GM12878 (cell line): ENCODE results near the gene FZR1. TPM values are rescaled to one million over a fixed set of nuclear protein-coding genes. Genes with fewer than 3 reads are reported as not detected.

Experiments
- ATAC-seq: fragments of 200-7000 bp; cut with Tn5 transposase; 3 replicates; pipeline ENCODE4 v1.9.1; 2020; ENCODE audit warnings: mild to moderate bottlenecking, moderate library complexity
- BruUV-seq: library from RNA; stranded (reverse); fragments of 400-500 nt; replicated peaks from 2 replicates; lab custom pipeline; 2021; lab: Mats Ljungman, UMichigan
- CTCF ChIA-PET: fragments of 300-600 bp; sonication (Branson Sonifier 250); formaldehyde crosslinking; extraction: SDS; loops from one replicate; lab custom pipeline; 2021; ENCODE audit warnings: inconsistent platforms; lab: Yijun Ruan, JAX
- POLR2A ChIA-PET: fragments of 350-600 bp; formaldehyde crosslinking; extraction: SDS; loops from one replicate; lab custom pipeline; 2021; ENCODE audit warnings: inconsistent platforms; lab: Charles Lee
- RAD21 ChIA-PET: fragments of 300-600 bp; sonication (Branson Sonifier 250); formaldehyde crosslinking; loops from one replicate; lab custom pipeline; 2023; ENCODE audit warnings: antibody characterized with exemption; ENCODE audit not compliant: unreplicated experiment; lab: Charles Lee
- SMC1A ChIA-PET: fragments of 300-600 bp; sonication (Branson Sonifier 250); formaldehyde crosslinking; loops from one replicate; lab custom pipeline; 2023; ENCODE audit not compliant: unreplicated experiment, uncharacterized antibody; lab: Charles Lee
- DNase-seq: peaks from one replicate; pipeline ENCODE4 v3.0.0-alpha.2; 2011; ENCODE audit warnings: low read depth, low spot score
- FAIRE-seq: peaks from 3 replicates; lab custom pipeline; 2011; peaks lifted over from hg19 to GRCh38; lab: Jason Lieb, UNC
- H2AFZ ChIP-seq: 2 replicates; pipeline ENCODE4 v1.6.0; 2011; ENCODE audit warnings: low read depth, low read length, control low read depth; ENCODE audit not compliant: control insufficient read depth
- H3K27ac ChIP-seq: 2 replicates; pipeline ENCODE4 v1.5.1; 2011; ENCODE audit warnings: control low read depth; ENCODE audit not compliant: control insufficient read depth, insufficient read depth
- H3K27me3 ChIP-seq, 2 experiments: replicated peaks in 1 of 2; 2 replicates each; pipeline versions ENCODE4 v1.6.0 to v1.6.1; 2011; ENCODE audit warnings: low read length in 1 of 2; ENCODE audit not compliant: control insufficient read depth in 2 of 2, insufficient read depth in 2 of 2
- H3K36me3 ChIP-seq, 2 experiments: 2 replicates each; pipeline ENCODE4 v1.5.1; 2011; ENCODE audit warnings: low read length in 1 of 2; ENCODE audit not compliant: control insufficient read depth in 2 of 2, insufficient read depth in 2 of 2
- H3K4me1 ChIP-seq: 2 replicates; pipeline ENCODE4 v1.6.1; 2011; ENCODE audit warnings: mild to moderate bottlenecking, low read length, moderate library complexity, mixed read lengths; ENCODE audit not compliant: control insufficient read depth, insufficient read depth
- H3K4me2 ChIP-seq: 2 replicates; pipeline ENCODE4 v1.6.0; 2011; ENCODE audit warnings: control low read depth; ENCODE audit not compliant: control insufficient read depth, insufficient read depth
- H3K4me3 ChIP-seq: fragments of 200-600 bp; sonication (generic); 2 replicates; pipeline ENCODE4 v1.5.1; 2016
- H3K79me2 ChIP-seq: 2 replicates; pipeline ENCODE4 v1.6.0; 2011; ENCODE audit warnings: low read length; ENCODE audit not compliant: control insufficient read depth, insufficient read depth
- H3K9ac ChIP-seq: 2 replicates; pipeline ENCODE4 v1.8.0; 2011; ENCODE audit warnings: low read length, control low read depth, mixed read lengths; ENCODE audit not compliant: control insufficient read depth, insufficient read depth
- H3K9me3 ChIP-seq: replicated peaks from 3 replicates; pipeline ENCODE4 v1.5.1; 2011; ENCODE audit warnings: mild to moderate bottlenecking, low read length; ENCODE audit not compliant: control insufficient read depth, insufficient read depth
- H4K20me1 ChIP-seq: 2 replicates; pipeline ENCODE4 v1.6.0; 2011; ENCODE audit not compliant: control insufficient read depth, insufficient read depth
- ATF7 ChIP-seq: fragments of 450-650 bp; IDR thresholded peaks from 2 replicates; pipeline ENCODE4 v1.6.1; 2016; ENCODE audit warnings: low read depth, mild to moderate bottlenecking
- ETV6 ChIP-seq, 2 experiments: fragments of 450-650 bp in 1 of 2; IDR thresholded peaks in 1 of 2; conservative IDR thresholded peaks in 1 of 2; 2 replicates each; pipeline ENCODE4 v1.6.1; 2014; ENCODE audit warnings: antibody characterized with exemption in 1 of 2, borderline replicate concordance in 1 of 2, low read depth in 1 of 2, mild to moderate bottlenecking in 1 of 2, moderate library complexity in 1 of 2
- SIX5 ChIP-seq: IDR thresholded peaks from 2 replicates; pipeline ENCODE4 v1.6.1; 2011; ENCODE audit warnings: mild to moderate bottlenecking, low read depth, low read length, moderate library complexity; ENCODE audit not compliant: severe bottlenecking
- SMAD1 ChIP-seq: fragments of 450-650 bp; IDR thresholded peaks from 2 replicates; pipeline ENCODE4 v1.6.1; 2018; ENCODE audit warnings: mild to moderate bottlenecking, low read depth; ENCODE audit not compliant: partially characterized antibody
- TARDBP ChIP-seq: IDR thresholded peaks from 2 replicates; pipeline ENCODE4 v1.6.1; 2016; ENCODE audit warnings: borderline replicate concordance
- WGBS: methylation state at CpG from one replicate; pipeline ENCODE4 v1.1.6; 2016; ENCODE audit warnings: low lambda C conversion rate; ENCODE audit not compliant: insufficient replicate concordance, insufficient coverage; ENCODE audit errors: missing lambda C conversion rate; 5-methylcytosine and 5-hydroxymethylcytosine counted together
- in situ Hi-C: fragments of 300-500 bp; cut with MboI; formaldehyde crosslinking; loops from 9 replicates; pipeline ENCODE4 v1.14.3; 2018; ENCODE audit warnings: mixed read lengths
- intact Hi-C: fragments of 100-400 bp; cut with micrococcal nuclease; formaldehyde crosslinking; loops from one replicate; pipeline ENCODE4 v1.14.2; 2022; ENCODE audit not compliant: unreplicated experiment
- polyA plus RNA-seq, 11 experiments: library from polyadenylated mRNA; depleted of rRNA in 4 of 11; unstranded in 6 of 11; stranded (reverse) in 5 of 11; fragments of >200 nt; fragmentation: Nextera tagmentation in 4 of 11; fragmentation: Illumina TruSeq in 1 of 11; extraction: Ambion mirVana in 4 of 11; extraction: Trizol in 1 of 11; gene quantifications; 1 replicate in 1 of 11; 2 replicates in 10 of 11; pipeline versions ENCODE4 v1.2.1 to v1.2.3, GENCODE V29; 2011 to 2016; ENCODE audit warnings: inconsistent platforms in 2 of 11, missing spikeins in 2 of 11, low read depth in 1 of 11
- total RNA-seq, 4 experiments: library from RNA; depleted of rRNA in 3 of 4; stranded (reverse); fragments of >200 nt in 3 of 4; fragmentation: Illumina TruSeq in 1 of 4; extraction: Trizol in 1 of 4; gene quantifications; 2 replicates each; pipeline versions ENCODE4 v1.2.1 to v1.2.3, GENCODE V29; 2013 to 2021
- TF ChIP-seq, protein P1 (sequence below): fragments of 450-650 bp; IDR thresholded peaks from 2 replicates; pipeline ENCODE4 v1.6.1; 2017; ENCODE audit warnings: borderline replicate concordance
- TF ChIP-seq, protein P2 (sequence below): fragments of 450-650 bp; IDR thresholded peaks from 2 replicates; pipeline ENCODE4 v1.6.1; 2016; ENCODE audit warnings: mild to moderate bottlenecking
- TF ChIP-seq, protein P3 (sequence below): fragments of 450-650 bp; formaldehyde crosslinking; IDR thresholded peaks from 2 replicates; pipeline ENCODE4 v1.4.0; 2020; ENCODE audit warnings: mild to moderate bottlenecking, moderate library complexity
- TF ChIP-seq, protein P4 (sequence below): fragments of 450-650 bp; IDR thresholded peaks from 2 replicates; pipeline ENCODE4 v1.6.1; 2017; ENCODE audit warnings: low read depth, mild to moderate bottlenecking, moderate library complexity

The FZR1 gene
- total and polyA plus RNA-seq, 10 of the 15 experiments (the other 5 are each of a cell fraction or from before 2014, with no cell fraction given), result 0.11 to 44.2 (median 29.3) TPM

DNA sequence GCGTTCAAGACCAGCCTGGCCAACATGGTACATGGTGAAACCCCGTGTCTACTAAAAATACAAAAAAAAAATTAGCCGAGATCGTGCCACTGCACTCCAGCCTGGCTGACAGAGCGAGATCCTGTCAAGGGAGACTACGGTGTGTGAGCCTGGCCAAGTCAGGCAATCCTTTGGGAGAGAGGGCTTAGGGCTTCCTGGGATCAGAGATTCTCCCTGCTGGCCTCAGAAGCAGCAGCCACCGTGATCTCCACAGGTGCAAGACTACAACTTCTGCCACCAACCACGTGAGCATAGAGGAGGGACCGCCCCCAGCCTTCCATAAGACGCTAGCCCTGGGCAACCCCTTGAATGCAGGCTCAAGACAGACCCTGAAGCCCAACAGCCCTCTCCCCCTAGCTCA, 43.7 kb downstream of the FZR1 start (continued):
- TF ChIP-seq, protein P1, sequence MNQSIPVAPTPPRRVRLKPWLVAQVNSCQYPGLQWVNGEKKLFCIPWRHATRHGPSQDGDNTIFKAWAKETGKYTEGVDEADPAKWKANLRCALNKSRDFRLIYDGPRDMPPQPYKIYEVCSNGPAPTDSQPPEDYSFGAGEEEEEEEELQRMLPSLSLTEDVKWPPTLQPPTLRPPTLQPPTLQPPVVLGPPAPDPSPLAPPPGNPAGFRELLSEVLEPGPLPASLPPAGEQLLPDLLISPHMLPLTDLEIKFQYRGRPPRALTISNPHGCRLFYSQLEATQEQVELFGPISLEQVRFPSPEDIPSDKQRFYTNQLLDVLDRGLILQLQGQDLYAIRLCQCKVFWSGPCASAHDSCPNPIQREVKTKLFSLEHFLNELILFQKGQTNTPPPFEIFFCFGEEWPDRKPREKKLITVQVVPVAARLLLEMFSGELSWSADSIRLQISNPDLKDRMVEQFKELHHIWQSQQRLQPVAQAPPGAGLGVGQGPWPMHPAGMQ, result no peak
- TF ChIP-seq, protein P2, sequence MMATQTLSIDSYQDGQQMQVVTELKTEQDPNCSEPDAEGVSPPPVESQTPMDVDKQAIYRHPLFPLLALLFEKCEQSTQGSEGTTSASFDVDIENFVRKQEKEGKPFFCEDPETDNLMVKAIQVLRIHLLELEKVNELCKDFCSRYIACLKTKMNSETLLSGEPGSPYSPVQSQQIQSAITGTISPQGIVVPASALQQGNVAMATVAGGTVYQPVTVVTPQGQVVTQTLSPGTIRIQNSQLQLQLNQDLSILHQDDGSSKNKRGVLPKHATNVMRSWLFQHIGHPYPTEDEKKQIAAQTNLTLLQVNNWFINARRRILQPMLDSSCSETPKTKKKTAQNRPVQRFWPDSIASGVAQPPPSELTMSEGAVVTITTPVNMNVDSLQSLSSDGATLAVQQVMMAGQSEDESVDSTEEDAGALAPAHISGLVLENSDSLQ, result no peak
- TF ChIP-seq SIX5 (no peak), SMAD1 (no peak), TARDBP (no peak), ETV6 (conservative IDR thresholded peaks at IDR 0.05 in 1 of 2, IDR thresholded peaks at IDR 0.05 in 1 of 2; ENCODE audit: borderline replicate concordance in 1 of 2, low read depth in 1 of 2) (no peak)

DNA sequence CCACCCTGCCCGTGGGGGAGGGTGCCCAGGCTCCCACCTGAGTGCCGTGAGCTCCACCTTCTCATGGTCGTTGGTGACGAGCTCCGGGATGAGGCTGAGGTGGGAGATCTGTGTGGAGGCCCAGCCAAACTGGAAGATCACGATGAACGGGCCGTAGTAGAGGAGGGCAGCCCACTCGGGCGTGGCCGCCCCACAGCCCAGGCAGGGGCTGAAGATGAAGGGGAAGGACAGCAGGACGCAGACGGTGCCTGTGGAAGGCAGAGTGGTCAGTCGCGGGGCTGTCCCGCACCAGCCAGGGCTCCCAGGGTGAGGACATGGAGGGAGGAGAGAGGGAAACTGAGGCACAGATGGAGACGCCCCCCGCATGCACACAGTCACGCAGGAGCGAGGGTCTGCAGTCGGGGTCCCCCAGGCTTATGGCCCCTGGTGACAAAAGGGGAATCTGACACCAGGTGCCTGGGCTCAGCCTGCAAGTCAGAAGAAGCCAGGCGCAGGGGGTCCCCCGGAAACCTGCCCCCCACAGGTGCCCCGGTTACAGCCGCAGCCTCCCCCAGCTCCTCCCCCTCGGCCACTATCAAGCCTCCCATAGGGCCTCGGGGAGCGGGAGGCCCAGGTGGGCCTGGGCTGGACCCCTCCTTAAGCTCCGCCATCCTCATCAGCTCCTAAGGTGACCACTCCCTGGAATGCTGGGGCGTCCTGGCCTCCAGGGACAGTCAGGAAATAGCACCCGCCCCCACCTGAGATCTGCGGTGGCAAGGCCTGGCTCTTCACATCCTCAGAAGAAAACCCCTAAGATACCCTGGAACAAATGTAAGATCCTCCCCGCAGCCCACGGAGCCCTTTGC, 45.1 kb downstream of the FZR1 start:
- H2AFZ ChIP-seq, result no peak overlapping the region
- H3K36me3 ChIP-seq, result peaks cover 0 to 2% of the 10 kb centered on the region in 2 experiments; a peak in 3 of 4 replicates
- DNase-seq, result no peak
- BruUV-seq, result no TSS peak
- WGBS, result 93% methylated on average over 34 of the region's 34 CpGs
- H3K27me3 ChIP-seq, result no peaks in the 10 kb centered on the region
- intact Hi-C loops, result no loop called here
- no peak overlapping the region for H3K27ac ChIP-seq
- ChIA-PET SMC1A (no interaction called here), RAD21 (no interaction called here), POLR2A (no interaction called here), CTCF (no interaction called here)
- no peak for ATAC-seq
- H3K79me2 ChIP-seq, result peaks cover 27% of the 10 kb centered on the region
- peaks cover 25% of the 10 kb centered on the region for H3K4me1 ChIP-seq
- no peak overlapping the region for H3K9ac ChIP-seq
- no peak overlapping the region for H3K4me3 ChIP-seq
- H3K9me3 ChIP-seq, result no peaks in the 10 kb centered on the region
- H4K20me1 ChIP-seq, result no peaks in the 10 kb centered on the region
- in situ Hi-C loops, result no loop called here
- no peak overlapping the region for H3K4me2 ChIP-seq
- no peak for FAIRE-seq
- TF ChIP-seq ATF7, result no peak
- TF ChIP-seq, protein P3, sequence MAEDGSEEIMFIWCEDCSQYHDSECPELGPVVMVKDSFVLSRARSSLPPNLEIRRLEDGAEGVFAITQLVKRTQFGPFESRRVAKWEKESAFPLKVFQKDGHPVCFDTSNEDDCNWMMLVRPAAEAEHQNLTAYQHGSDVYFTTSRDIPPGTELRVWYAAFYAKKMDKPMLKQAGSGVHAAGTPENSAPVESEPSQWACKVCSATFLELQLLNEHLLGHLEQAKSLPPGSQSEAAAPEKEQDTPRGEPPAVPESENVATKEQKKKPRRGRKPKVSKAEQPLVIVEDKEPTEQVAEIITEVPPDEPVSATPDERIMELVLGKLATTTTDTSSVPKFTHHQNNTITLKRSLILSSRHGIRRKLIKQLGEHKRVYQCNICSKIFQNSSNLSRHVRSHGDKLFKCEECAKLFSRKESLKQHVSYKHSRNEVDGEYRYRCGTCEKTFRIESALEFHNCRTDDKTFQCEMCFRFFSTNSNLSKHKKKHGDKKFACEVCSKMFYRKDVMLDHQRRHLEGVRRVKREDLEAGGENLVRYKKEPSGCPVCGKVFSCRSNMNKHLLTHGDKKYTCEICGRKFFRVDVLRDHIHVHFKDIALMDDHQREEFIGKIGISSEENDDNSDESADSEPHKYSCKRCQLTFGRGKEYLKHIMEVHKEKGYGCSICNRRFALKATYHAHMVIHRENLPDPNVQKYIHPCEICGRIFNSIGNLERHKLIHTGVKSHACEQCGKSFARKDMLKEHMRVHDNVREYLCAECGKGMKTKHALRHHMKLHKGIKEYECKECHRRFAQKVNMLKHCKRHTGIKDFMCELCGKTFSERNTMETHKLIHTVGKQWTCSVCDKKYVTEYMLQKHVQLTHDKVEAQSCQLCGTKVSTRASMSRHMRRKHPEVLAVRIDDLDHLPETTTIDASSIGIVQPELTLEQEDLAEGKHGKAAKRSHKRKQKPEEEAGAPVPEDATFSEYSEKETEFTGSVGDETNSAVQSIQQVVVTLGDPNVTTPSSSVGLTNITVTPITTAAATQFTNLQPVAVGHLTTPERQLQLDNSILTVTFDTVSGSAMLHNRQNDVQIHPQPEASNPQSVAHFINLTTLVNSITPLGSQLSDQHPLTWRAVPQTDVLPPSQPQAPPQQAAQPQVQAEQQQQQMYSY (CRISPR knock-in tag), result no peak
- TF ChIP-seq, protein P4, sequence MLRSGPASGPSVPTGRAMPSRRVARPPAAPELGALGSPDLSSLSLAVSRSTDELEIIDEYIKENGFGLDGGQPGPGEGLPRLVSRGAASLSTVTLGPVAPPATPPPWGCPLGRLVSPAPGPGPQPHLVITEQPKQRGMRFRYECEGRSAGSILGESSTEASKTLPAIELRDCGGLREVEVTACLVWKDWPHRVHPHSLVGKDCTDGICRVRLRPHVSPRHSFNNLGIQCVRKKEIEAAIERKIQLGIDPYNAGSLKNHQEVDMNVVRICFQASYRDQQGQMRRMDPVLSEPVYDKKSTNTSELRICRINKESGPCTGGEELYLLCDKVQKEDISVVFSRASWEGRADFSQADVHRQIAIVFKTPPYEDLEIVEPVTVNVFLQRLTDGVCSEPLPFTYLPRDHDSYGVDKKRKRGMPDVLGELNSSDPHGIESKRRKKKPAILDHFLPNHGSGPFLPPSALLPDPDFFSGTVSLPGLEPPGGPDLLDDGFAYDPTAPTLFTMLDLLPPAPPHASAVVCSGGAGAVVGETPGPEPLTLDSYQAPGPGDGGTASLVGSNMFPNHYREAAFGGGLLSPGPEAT, result no peak
